GM21447 (cell line): ENCODE data around the gene CDR2L.
A peak's percentile ranks its signal among the peaks of the same experiment; 100 is the strongest.

Source experiments
- ATAC-seq: cut with Tn5 transposase; IDR thresholded peaks from one replicate; pipeline ENCODE4 v1.9.1; 2021; ENCODE audit not compliant: unreplicated experiment

CDR2L gene

DNA sequence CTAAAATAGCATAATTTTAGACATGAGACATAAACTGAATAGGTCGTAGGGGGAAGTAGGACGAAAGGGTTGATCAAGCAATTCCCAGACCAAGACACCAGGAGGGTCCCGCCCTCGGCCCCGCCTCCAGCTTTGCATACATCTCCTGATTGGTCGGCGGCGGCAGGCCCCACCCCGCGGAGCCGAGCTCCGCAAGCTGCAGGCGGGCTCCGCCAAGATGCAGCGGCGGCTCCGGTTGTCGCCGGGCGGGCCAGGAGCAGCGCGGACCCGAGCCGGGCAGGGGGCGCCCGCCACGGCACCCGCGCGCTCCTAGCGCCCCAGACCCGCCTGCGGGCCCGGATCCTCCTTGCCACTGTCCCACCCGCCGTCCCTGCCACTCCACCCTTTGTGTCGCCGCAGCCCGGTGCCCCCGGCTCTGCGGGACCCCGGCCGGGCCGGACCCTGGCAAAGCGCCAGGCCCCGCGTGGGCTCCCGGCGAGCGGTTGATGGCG is at the start of gene CDR2L:
CDR2L (plus strand) TSS at position 215 of the 491 bp plus-strand sequence. CDS start 412 bp downstream, outside the sequence.
- peak; percentile 98 for ATAC-seq

DNA sequence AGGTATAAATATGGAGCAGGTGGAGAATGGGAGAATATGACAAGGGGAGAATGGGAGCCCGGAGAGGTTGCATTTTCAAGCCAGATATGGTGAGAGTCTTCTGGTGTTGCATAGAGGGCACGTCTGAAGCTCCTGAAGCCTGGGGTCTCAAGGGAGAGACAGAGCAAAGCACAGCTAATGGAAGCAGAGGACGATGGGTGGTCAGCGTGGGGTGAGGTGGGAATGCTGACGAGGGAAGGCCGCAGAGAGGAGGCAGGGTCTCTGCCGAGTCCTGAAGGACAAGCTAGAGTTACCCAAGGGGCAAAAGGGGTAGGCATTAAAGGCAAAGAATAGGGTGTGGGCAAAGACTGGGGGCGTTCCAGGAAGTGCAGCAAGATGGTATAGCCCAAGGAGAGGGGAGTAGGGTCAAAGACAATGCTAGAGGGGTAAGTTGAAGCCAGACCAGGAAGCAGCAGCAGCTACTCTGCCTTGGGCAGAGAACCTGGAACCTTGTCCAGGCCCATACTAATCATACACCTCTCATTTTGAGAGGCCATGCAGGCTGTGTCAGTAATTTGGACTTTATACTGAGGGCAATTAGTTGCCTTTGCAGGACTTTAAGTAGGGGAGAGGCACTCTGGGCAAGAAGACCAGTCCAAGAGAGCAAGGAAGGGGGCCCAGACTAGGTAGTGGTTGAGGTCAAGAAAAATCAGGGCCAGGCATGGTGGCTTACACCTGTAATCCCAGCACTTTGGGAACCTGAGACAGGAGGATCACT is 49.1 kb upstream of the CDR2L start:
- no peak for ATAC-seq

DNA sequence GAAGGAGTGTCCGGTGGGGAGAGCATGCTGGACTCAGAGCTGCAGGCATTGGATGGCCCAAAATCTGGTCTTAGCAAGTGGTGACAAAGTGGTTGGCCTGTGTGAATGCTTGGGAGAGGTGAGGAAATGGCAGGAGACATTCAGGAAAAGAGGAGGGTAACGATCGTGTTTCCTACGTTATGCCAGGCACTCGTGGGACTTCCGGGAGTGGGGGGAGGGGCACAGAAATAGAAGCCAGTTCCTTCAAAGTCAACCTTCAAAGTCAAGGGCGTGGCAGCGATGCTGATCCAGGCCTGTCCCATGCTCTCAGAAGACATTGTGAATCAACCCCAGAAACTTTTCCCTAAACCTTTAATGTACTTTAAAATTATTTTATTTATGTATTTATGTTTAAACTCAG is 47.9 kb upstream of the CDR2L start:
- ATAC-seq = no peak

DNA sequence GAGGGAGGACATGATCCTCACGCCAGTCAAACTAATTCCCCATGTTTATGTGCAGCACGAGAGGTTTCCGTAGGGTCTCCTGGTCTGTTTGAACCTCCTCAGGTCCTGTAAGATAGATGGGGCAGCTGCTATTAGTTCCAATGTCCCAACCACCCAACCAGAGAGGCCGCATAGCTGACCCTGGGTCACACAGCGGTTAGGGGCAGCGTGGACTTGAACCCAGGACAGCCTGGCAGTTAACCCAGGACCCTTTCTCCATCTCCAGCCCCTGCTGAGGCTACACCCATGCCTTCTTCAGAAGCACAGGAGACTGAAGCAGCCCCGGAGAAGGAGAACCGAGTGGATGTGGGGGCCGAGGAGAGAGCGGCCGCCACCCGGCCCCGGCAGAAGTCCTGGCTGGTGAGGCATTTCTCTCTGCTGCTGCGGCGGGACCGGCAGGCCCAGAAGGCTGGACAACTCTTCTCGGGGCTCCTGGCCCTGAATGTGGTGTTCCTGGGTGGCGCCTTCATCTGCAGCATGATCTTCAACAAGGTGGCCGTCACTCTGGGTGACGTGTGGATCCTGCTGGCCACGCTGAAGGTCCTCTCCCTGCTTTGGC is 46.2 kb upstream of the CDR2L start:
- no peak for ATAC-seq

DNA sequence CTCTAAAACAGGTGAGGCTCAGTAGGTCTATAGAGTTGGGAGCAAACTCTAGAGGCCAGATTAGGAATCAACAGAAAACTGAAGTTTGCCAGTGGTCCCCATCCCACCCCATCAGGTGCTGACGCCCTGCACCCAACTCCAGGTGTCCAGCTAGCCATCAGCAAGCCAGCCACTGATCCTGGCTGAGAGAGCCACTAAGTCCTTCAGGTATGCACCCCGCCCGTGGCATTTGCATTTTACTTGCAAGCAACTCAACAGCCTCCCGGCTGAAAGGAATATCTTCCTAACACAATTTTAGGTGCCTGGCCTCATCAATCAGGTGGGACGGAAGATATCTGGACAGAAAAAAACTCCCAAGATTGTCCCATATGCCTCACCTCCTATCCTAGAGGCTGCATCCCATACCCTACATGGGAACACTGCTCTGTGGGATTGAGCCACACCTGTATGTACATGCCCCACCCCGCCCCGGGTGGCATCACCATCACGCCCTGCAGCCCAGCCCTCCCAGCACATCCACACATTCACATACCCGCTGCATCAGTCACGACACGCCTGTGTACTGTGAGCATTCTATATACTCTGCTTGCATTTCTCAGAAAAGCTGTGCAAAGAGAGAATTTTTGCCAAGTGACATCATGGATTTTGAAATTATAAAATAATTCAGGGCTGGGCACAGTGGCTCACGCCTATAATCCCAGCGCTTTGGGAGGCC is 43.5 kb upstream of the CDR2L start:
- no peak for ATAC-seq

DNA sequence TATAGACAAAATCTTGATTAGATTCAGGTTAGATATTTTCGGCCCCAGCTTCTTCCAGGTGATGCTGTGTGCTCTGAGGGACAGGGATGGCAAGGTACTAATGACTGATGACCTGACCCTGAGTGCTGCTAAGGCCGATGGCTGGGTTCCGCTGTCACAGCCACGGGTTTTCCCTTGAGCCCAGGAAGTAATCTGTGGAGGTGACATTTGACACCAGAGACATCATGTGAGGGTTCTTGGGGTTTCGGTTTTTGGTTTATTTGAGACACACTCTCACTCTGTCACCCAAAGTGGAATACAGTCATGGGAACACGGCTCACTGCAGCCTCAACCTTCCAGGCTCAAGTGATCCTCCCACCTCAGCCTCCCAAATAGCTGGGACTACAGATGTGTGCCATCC is 41.9 kb upstream of the CDR2L start:
- no peak for ATAC-seq

DNA sequence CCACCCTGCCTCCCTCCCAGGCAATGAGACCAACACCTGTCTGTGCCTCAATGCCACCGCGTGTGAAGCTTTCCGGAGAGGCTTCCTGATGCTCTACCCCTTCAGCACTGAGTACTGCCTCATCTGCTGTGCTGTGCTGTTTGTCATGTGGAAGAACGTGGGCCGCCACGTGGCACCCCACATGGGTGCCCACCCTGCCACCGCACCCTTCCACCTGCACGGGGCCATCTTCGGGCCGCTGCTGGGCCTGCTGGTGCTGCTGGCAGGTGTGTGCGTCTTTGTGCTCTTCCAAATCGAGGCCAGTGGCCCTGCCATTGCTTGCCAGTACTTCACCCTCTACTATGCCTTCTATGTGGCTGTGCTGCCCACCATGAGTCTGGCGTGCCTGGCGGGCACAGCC is 40.8 kb upstream of the CDR2L start:
- no peak for ATAC-seq

DNA sequence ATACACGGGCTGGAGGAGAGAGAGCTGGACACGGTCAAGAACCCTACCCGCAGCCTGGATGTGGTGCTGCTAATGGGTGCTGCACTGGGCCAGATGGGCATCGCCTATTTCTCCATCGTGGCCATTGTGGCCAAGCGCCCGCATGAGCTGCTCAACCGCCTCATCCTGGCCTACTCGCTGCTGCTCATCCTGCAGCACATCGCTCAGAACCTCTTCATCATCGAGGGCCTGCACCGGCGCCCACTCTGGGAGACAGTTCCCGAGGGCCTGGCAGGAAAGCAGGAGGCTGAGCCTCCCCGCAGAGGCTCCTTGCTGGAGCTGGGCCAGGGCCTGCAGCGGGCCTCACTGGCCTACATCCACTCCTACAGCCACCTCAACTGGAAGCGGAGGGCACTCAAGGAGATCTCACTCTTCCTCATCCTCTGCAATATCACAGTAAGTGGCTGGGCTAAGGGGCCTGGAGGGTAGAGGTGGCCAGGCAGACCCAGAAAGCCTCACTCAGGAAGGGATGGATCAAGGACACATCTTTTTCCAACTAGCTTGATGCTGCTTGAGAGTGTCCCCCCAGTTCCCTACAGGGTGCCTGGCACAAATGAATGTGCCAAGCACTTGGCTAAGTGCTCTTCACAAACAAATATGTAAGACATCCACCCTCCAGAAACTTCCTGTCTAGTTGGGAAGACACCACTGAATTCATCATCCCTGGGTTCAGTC is 40.2 kb upstream of the CDR2L start:
- ATAC-seq = no peak

DNA sequence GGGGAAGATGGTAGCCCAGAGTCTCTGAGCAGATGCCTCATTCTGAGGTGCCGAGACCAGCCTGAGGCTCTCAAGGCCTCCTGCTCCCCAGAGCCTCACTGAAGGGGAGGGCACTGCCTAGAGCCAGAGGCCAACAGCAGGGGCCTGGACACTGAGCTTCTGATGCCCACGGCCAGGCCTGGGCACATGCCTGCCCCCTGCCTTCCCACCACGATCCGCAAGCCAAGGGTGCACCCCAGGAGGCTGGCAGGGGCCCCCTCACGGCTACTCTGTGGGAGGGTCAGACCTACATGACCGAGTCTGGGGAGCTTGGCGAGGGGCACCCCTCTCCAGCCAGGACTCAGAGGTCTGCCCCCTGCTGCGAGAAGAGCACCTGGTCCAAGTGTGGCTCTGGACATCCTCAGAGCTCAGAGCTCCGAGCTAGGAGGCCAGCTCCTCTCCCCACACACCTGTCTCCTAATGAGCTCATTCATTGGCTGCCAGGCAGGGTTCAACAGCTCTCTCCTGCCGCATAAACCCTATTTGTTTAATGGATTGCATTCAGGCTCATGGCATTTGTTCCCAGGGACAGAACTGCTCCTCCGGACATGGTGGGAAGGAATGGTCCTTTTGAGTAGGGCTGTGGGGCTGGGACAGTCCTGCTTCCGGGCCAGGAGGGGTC is 37.8 kb upstream of the CDR2L start:
- no peak for ATAC-seq

DNA sequence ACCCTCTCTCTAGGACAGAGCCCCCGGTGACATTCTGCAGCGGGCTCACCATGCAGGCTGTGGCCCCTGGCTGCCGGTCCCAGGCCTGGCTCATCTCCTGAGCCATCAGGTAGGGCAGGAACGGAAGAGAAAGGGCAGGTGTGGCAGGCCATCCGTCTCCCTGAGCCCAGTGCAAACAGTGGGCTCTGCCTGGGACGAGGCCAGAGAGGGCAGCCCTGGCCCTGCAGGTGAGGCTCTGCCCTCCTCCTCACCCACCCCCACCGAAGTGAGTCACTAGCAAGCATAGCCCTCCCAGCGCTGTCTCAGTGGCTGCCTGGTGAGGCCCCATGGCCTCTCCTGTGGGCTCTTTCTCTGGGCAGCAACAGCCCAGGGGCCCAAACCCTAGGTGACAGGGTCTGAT is 37.2 kb upstream of the CDR2L start:
- no peak for ATAC-seq

DNA sequence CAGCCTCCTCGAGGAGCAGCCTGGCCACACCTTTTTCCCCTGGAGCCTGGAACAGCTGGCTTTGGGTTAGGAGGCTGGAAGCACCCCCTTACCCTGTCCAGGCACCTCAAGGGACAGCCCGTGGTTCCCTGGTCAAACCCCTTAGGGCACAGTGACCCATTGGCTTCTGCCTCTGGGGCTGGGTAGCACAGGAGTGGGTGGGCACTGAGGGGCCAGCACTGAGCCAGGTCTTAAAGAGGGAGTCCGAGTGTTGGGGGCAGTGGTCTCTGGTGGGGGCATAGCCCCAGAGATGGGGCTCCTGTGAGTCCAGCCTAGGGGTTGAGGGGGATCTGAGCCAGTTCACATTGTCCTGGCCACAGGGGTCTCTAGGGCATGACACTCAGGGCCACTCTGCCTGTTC is 36.4 kb upstream of the CDR2L start:
- ATAC-seq = no peak

DNA sequence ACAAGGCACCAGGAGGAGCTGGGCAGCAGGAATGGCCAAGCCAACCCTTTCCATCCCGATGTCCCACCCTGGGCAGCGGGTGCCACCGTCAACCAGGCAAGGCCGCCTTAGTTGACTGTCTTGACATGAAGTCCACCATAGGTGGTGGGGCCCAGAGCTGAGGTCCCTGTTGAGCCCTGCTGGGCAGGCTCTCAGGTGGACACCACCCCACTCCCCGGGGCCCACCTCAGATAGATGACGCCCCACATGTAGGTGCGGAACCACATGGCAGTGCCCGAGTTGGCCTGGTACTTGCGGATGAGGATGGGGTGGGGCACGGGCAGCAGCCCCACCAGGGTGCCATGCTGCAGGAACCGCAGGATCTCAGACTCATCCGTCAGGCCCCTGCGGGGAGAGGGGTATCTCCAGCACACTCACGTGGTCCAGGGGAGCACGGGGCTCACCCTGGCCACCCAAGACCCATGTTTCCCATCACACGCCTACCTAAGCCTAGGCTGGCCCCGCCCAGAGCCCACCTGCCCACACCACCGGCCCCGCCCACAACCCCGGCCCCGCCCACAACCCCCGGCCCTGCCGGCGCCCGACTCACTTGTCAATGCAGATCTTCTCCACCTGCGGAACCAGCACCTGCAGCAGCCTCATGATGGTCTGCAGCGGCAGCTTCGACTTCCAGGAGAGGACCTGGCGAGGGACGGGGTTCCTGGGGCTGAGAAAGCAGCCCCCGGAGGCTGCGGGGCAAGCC is 35.6 kb upstream of the CDR2L start:
- no peak for ATAC-seq

DNA sequence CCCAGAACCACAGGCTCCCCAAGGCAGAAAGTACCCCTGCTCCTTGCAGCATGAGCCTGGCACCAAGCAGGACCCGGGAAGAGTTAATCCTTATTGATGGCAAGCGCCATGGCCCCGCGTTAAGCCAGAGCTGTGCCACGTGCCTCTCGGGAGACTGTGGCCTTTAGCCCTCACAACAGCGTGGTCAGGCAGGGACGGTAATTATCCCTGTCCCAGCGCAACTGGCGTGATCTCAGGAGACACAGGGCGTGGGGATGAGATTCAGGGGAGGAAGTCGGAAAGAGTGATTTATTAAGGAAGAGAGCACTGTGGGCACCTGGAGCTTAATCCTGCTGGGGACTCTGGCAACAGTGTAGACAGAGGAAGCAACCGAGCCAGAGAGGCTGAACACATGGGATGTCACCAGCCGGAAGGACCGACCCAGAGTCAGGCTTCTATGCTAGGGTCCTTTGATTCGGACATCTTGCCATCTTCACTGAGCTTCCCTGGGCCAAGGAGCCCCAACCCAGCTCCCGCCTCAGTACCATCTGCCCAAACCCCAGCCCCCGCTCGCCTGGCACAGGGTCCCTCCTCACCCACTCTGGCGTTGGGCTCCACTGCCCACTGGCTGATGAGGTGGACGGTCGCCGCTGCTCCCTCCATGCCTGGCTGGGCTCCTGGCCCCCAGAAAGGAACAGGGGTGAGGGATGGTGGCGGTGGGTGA is 34.9 kb upstream of the CDR2L start:
- no peak for ATAC-seq

DNA sequence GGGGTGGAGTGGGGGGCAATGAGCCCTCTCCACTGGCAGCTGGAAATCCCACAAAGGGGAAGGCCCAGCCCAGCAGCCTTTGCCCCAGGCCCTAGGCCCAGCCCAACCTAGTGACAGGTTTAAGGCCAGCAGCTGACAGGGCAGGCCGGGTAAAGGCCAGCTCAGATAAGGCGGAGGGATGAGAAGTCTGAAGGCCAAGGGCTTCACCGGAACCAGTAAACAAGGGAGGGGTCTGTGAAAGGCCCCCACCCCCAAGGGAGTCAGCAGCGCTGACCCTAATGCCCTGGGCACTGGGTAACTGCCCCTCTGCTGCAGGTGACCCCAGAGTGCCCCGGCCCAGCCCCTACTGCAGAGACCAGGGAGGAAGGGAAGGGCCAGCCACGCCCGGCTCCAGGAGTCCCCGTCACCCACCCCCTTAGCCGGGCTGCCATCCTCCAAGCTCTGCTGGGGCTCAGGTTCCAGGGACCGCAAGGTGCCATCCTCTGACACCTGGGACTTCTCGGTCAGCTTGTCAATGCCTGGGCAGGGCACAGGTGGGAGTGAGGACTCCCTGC is 34.2 kb upstream of the CDR2L start:
- no peak for ATAC-seq

DNA sequence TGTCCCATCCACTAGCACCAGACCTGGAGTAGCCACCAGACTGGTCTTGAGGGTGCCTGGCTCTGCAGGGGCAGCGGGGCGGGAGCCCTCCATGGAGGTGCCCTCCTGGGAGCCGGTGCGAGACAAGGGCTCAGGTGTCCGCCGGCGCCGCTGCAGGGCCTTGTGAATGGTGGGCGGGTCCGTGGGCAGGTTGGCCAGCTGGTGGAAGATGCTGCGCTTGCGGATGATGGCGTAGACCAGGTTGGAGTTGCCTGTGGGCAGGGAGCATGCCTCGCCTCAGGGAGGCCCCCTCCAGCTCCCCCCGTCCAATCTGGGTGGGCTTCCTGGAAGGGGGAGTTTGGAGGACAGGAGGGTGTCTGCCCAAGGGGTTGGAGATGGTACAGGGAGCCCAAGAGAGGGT is 33.3 kb upstream of the CDR2L start:
- ATAC-seq = no peak

DNA sequence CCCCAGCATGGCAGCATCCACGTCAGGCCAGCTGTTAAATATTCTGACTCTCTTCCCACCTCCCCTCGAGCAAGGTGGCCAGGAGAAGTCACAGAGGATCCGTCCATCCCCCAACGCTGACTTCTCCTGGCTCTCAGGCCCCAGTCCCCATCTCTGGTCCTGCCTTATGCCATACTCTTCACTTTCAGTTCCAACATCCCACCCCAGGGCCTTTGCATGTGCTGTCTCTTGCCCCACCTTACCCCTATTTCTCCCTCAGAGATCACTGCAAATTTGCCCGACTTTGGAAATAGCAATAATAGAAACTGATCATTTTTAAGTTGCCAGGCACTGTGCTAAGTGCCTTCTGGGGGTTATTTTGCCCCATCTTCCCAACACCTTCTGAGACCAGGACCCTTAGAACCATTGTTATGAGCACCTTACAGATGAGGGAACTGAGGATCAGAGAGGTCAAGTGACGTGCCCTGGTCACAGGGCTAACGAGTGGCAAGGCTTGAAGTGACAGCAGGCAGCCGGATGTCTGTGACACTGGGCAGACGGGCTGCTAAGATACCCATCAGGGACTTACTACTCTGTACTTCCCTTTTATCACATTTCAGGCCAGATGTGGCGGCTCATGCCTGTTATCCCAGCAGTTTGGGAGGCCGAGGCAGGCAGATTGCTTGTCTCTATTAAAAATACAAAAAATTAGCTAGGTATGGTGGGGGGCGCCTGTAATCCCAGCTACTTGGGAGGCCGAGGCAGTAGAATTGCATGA is 32.6 kb upstream of the CDR2L start:
- ATAC-seq = no peak

DNA sequence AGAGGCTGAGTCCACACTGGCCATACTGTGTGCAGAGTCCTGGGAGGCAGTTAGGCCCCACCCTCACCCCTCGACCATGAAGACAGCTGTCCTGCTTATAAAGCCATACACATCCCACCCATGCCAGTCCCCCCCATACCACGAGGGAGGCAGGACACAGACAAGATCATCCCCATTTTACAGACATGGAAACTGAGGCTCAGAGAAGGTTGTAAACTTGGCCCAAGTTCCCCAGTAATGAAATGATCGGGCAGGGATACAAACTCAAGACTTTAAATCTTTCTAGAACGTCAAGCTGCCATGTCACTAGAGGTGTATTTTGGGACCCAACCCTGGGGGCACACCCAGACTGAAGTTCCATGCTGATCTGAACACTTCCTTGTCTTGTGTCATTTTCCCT is 31.3 kb upstream of the CDR2L start:
- ATAC-seq = no peak

DNA sequence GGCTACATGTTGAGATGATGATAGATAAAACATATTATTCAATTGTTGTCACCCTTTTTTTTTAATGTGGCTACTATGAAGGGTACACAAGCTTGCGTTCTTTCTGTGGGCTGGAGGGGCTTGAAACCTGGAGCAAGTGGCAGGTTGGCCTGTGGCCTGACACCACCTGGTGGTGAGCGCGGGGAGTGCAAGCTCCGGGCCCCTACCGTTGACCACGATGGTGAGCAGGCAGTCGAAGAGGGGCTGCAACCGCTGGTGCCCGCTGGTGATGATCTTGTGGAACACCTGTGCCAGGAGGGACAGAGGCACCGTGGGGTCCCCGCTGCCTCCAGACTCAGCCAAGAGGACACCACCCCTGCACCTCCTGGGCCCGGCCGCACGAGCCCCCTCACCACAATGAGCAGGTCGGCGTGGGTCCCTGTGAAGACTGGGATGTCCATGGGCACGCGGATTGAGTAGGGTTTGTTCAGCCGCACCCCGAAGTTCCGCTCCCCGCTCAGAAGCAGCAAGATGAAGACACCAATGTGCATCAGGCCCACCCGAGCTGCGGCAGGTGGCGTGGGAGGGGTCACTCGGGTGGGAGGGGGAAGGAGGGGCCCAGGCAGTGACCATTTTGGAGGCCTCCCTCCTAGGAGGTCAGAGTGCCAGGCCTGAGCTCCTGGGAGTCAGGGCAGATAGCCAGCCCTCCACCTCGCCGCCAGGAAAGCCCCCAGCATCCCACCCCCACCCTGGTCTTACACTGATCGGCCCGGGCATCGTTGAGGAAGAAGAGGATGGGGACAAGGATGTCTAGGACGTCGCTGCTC is 29.3 kb upstream of the CDR2L start:
- no peak for ATAC-seq
